Skin of body (tissue), 2 donors: Measurements from ENCODE around the gene VWA7. TPM values are rescaled to one million over a fixed set of nuclear protein-coding genes. Genes with fewer than 3 reads are reported as not detected.

Experiments used
- DNase-seq: peaks from one replicate; lab custom pipeline; 2025; lab: John Stamatoyannopoulos, UW
- total RNA-seq: library from RNA; depleted of rRNA; stranded (reverse); fragments of >200 nt; gene quantifications from one replicate; pipeline ENCODE4 v1.2.3, GENCODE V29; 2014

VWA7 gene
- total RNA-seq, 1 donor from 2014 or later, result 0.99 TPM

- DNase-seq, result no peak
Measured at GRCh38 chr6:31758281-31758680, 18.8 kb downstream of the VWA7 start.

GRCh38 chr6:31752739-31753319 lies 24.3 kb downstream of the VWA7 start:
- DNase-seq, result no peak

GRCh38 chr6:31750411-31751022 lies 26.6 kb downstream of the VWA7 start:
- no peak for DNase-seq

- DNase-seq, result no peak
Measured at GRCh38 chr6:31749301-31750036, 27.7 kb downstream of the VWA7 start.

- DNase-seq, result no peak
Measured at GRCh38 chr6:31744422-31744821, 32.7 kb downstream of the VWA7 start.

GRCh38 chr6:31742894-31743293 lies 34.2 kb downstream of the VWA7 start:
- no peak for DNase-seq

- no peak for DNase-seq
Measured at GRCh38 chr6:31741815-31742214, 35.3 kb downstream of the VWA7 start.

GRCh38 chr6:31740397-31741223 lies 36.5 kb downstream of the VWA7 start:
- no peak for DNase-seq

- peak; percentile 99 for DNase-seq
Measured at GRCh38 chr6:31739639-31740396, 37.3 kb downstream of the VWA7 start, which contains the start of gene MSH5. MSH5 (plus strand) TSS chr6:31740005; CDS start chr6:31740467, 462 bp downstream.

GRCh38 chr6:31737991-31738979 lies 38.8 kb downstream of the VWA7 start:
- DNase-seq, result peak; percentile 80

- no peak for DNase-seq
Measured at GRCh38 chr6:31737315-31737990, 39.7 kb downstream of the VWA7 start.

- DNase-seq, result no peak
Measured at GRCh38 chr6:31736768-31737314, 40.3 kb downstream of the VWA7 start.

- peak; percentile 84 for DNase-seq
Measured at GRCh38 chr6:31736021-31736767, 40.9 kb downstream of the VWA7 start, which contains the start of gene CLIC1. CLIC1 (minus strand) TSS chr6:31736530; CDS start chr6:31736300, 230 bp downstream.

- DNase-seq, result no peak
Measured at GRCh38 chr6:31734821-31735406, 42.2 kb downstream of the VWA7 start.

GRCh38 chr6:31734247-31734820 lies 42.8 kb downstream of the VWA7 start:
- DNase-seq, result no peak

GRCh38 chr6:31733734-31734133 lies 43.4 kb downstream of the VWA7 start:
- no peak for DNase-seq

- DNase-seq, result no peak
Measured at GRCh38 chr6:31732029-31732428, 45.1 kb downstream of the VWA7 start.
